ENCODE results near the gene EVX1.

Gene EVX1

GRCh38 chr7:27250557-27251070, 8.0 kb downstream of the EVX1 start:
- no peak for DNase-seq

GRCh38 chr7:27251136-27251651, 8.6 kb downstream of the EVX1 start:
- DNase-seq, result no peak

GRCh38 chr7:27251652-27252590, 9.3 kb downstream of the EVX1 start:
- no peak for DNase-seq

GRCh38 chr7:27254625-27255024, 12.0 kb downstream of the EVX1 start:
- DNase-seq, result no peak

GRCh38 chr7:27260211-27260610, 17.6 kb downstream of the EVX1 start:
- DNase-seq, result no peak

GRCh38 chr7:27262121-27262520, 19.5 kb downstream of the EVX1 start:
- no peak for DNase-seq

- no peak for DNase-seq
Observed at GRCh38 chr7:27263781-27264180, 21.2 kb downstream of the EVX1 start.

GRCh38 chr7:27269455-27269854, 26.9 kb downstream of the EVX1 start:
- DNase-seq, result no peak

GRCh38 chr7:27271384-27271783, 28.8 kb downstream of the EVX1 start:
- DNase-seq, result no peak

- no peak for DNase-seq
Observed at GRCh38 chr7:27277628-27278027, 35.0 kb downstream of the EVX1 start.

- no peak for DNase-seq
Observed at GRCh38 chr7:27283558-27283957, 41.0 kb downstream of the EVX1 start.

- DNase-seq, result no peak
Observed at GRCh38 chr7:27295236-27295635, 52.6 kb downstream of the EVX1 start.

GRCh38 chr7:27297356-27297755, 54.8 kb downstream of the EVX1 start:
- DNase-seq, result no peak

Measured in activated CD4-positive, alpha-beta T cell treated with anti-CD3 and anti-CD28 coated beads for 48 hours (primary cell).